Measurements from ENCODE around the gene NLRC3.

The NLRC3 gene

DNA sequence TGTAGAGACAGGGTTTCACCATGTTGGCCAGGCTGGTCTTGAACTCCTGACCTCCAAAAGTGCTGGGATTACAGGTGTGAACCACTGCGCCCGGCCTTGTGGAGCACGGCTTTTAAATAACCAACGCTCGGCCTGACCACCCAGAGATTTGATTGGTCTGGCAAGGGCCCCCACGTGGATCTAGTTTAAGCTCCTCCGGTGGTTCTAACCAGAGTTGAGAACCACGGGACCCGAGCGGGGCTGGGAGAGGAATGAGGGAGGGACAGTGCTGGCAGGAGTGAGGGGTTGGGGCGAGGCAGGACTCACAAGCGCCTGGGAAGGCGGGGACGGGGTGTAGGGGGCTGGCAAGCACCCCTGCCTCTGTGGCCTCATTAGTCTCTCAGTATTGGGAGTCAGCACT is 3.0 kb downstream of the NLRC3 start:
- Histone ChIP-seq H3K9me3 (ENCODE audit: control insufficient read depth, insufficient read depth, low read length) (peaks cover 4% of the 10 kb centered on the region), H3K27me3 (ENCODE audit: control insufficient read depth, insufficient read depth, low read length) (no peaks in the 10 kb centered on the region), H3K4me3 (ENCODE audit: low read depth, low read length) (no peak overlapping the region), H3K36me3 (ENCODE audit: control insufficient read depth, insufficient read depth, low read length) (no peaks in the 10 kb centered on the region), H3K4me1 (ENCODE audit: control insufficient read depth, insufficient read depth, low read length) (no peaks in the 10 kb centered on the region), H3K9ac (ENCODE audit: low read depth, low read length) (no peak overlapping the region)

DNA sequence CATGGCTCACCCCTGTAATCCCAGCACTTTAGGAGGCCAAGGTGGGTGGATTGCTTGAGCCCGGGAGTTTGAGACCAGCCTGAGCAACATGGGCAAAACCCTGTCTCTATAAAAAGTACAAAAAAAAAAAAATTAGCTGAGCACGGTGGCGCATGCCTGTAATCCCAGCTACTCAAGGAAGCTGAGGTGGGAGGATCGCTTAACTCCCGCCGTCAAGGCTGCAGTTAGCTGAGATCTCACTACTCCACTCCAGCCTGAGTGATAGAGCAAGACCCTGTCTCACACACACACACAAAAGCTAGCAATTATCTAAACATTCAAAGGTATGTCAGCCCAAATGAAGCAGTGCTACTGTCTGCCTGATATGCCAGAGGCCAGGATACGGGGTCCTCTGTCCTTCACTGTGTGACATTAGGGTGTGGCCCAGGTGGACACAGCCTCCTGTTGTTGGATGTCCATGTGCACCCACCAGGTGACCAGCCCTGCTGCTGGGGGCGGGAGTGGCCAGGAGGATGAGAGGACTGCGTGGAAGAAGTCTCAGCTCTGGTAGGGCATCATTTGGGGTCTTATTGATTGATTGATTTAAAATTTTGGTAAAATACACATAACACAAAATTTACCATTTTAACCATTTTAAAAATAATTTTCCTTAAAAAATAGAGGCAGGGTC is 3.9 kb downstream of the NLRC3 start:
- H3K9me3 ChIP-seq (ENCODE audit: control insufficient read depth, insufficient read depth, low read length): peaks cover 4% of the 10 kb centered on the region
- no peaks in the 10 kb centered on the region for H3K4me1 ChIP-seq (ENCODE audit: control insufficient read depth, insufficient read depth, low read length)
- H3K9ac ChIP-seq (ENCODE audit: low read depth, low read length): no peak overlapping the region
- H3K4me3 ChIP-seq (ENCODE audit: low read depth, low read length): no peak overlapping the region
- H3K27me3 ChIP-seq (ENCODE audit: control insufficient read depth, insufficient read depth, low read length): no peaks in the 10 kb centered on the region
- no peaks in the 10 kb centered on the region for H3K36me3 ChIP-seq (ENCODE audit: control insufficient read depth, insufficient read depth, low read length)

- Histone ChIP-seq H3K9ac (ENCODE audit: low read depth, low read length) (no peak overlapping the region), H3K4me3 (ENCODE audit: low read depth, low read length) (no peak overlapping the region), H3K27me3 (ENCODE audit: control insufficient read depth, insufficient read depth, low read length) (no peaks in the 10 kb centered on the region), H3K36me3 (ENCODE audit: control insufficient read depth, insufficient read depth, low read length) (no peaks in the 10 kb centered on the region), H3K4me1 (ENCODE audit: control insufficient read depth, insufficient read depth, low read length) (no peaks in the 10 kb centered on the region), H3K9me3 (ENCODE audit: control insufficient read depth, insufficient read depth, low read length) (peaks cover 4% of the 10 kb centered on the region)
Measured at GRCh38 chr16:3570420-3571062, 6.7 kb downstream of the NLRC3 start.

DNA sequence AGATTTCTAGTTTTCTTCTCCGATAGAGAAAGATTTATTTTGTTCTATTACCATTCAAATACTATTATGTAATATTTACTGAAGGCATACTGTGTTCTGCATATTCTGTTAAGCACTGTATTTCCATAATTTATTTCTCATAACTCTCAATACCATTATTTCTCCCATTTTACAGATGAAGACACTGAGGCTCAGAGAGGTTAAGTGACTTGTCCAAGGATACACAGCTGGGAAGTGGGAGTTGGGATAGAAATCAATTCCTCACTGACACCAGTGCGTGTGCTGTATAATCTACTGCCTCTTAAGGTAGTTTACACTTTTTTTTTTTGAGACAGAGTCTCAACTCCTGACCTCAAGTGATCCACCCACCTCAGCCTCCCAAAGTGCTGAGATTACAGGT is 7.4 kb downstream of the NLRC3 start:
- no peaks in the 10 kb centered on the region for H3K36me3 ChIP-seq (ENCODE audit: control insufficient read depth, insufficient read depth, low read length)
- no peaks in the 10 kb centered on the region for H3K4me1 ChIP-seq (ENCODE audit: control insufficient read depth, insufficient read depth, low read length)
- H3K9ac ChIP-seq (ENCODE audit: low read depth, low read length): no peak overlapping the region

GRCh38 chr16:3566990-3567389 is 10.2 kb downstream of the NLRC3 start:
- no peaks in the 10 kb centered on the region for H3K27me3 ChIP-seq (ENCODE audit: control insufficient read depth, insufficient read depth, low read length)
- H3K9me3 ChIP-seq (ENCODE audit: control insufficient read depth, insufficient read depth, low read length): peaks cover 4% of the 10 kb centered on the region
- no peaks in the 10 kb centered on the region for H3K36me3 ChIP-seq (ENCODE audit: control insufficient read depth, insufficient read depth, low read length)
- H3K4me3 ChIP-seq (ENCODE audit: low read depth, low read length): no peak overlapping the region
- no peak overlapping the region for H3K9ac ChIP-seq (ENCODE audit: low read depth, low read length)
- H3K4me1 ChIP-seq (ENCODE audit: control insufficient read depth, insufficient read depth, low read length): no peaks in the 10 kb centered on the region

More for the DNA sequence above, 7.4 kb downstream of the NLRC3 start:
- no peak overlapping the region for H3K4me3 ChIP-seq (ENCODE audit: low read depth, low read length)
- peaks cover 4% of the 10 kb centered on the region for H3K9me3 ChIP-seq (ENCODE audit: control insufficient read depth, insufficient read depth, low read length)
- no peaks in the 10 kb centered on the region for H3K27me3 ChIP-seq (ENCODE audit: control insufficient read depth, insufficient read depth, low read length)

GRCh38 chr16:3564889-3565141 is 12.4 kb downstream of the NLRC3 start:
- Histone ChIP-seq H3K9ac (ENCODE audit: low read depth, low read length) (no peak overlapping the region), H3K4me3 (ENCODE audit: low read depth, low read length) (no peak overlapping the region), H3K4me1 (ENCODE audit: control insufficient read depth, insufficient read depth, low read length) (no peaks in the 10 kb centered on the region), H3K27me3 (ENCODE audit: control insufficient read depth, insufficient read depth, low read length) (no peaks in the 10 kb centered on the region), H3K36me3 (ENCODE audit: control insufficient read depth, insufficient read depth, low read length) (no peaks in the 10 kb centered on the region), H3K9me3 (ENCODE audit: control insufficient read depth, insufficient read depth, low read length) (no peaks in the 10 kb centered on the region)

GRCh38 chr16:3564130-3564888 is 12.9 kb downstream of the NLRC3 start:
- Histone ChIP-seq H3K36me3 (ENCODE audit: control insufficient read depth, insufficient read depth, low read length) (no peaks in the 10 kb centered on the region), H3K9ac (ENCODE audit: low read depth, low read length) (no peak overlapping the region), H3K9me3 (ENCODE audit: control insufficient read depth, insufficient read depth, low read length) (no peaks in the 10 kb centered on the region), H3K4me3 (ENCODE audit: low read depth, low read length) (no peak overlapping the region), H3K27me3 (ENCODE audit: control insufficient read depth, insufficient read depth, low read length) (no peaks in the 10 kb centered on the region), H3K4me1 (ENCODE audit: control insufficient read depth, insufficient read depth, low read length) (no peaks in the 10 kb centered on the region)

DNA sequence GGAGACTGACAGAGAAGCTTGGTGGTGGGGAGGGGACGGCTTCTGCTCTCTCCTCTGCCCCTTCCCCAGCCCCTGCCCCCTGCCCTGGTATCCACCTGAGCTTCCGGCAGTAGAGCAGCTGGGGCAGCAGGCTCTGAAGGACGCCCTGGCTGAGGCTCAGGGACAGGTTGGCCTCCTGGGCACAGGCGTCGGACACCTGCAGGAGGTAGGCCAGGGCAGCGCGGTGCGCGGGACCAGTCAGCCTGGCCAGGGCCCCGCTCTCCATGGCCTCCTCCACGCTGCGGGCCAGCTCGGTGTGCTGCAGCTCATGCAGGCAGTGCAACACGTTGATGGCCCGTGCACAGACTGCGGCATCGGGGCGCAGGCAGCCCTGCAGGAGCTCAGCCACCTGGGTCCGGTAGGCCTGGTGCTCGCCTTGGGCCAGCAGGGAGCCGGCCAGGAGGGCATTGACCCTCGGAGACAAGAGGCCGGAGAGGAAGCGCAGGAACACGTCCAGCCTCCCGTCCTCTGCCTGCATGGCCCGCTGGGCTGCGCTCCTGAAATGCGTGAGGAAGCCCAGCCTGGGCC is 14.2 kb downstream of the NLRC3 start:
- H3K4me3 ChIP-seq (ENCODE audit: low read depth, low read length): no peak overlapping the region
- H3K9me3 ChIP-seq (ENCODE audit: control insufficient read depth, insufficient read depth, low read length): no peaks in the 10 kb centered on the region
- no peaks in the 10 kb centered on the region for H3K36me3 ChIP-seq (ENCODE audit: control insufficient read depth, insufficient read depth, low read length)
- H3K4me1 ChIP-seq (ENCODE audit: control insufficient read depth, insufficient read depth, low read length): no peaks in the 10 kb centered on the region
- H3K9ac ChIP-seq (ENCODE audit: low read depth, low read length): no peak overlapping the region
- no peaks in the 10 kb centered on the region for H3K27me3 ChIP-seq (ENCODE audit: control insufficient read depth, insufficient read depth, low read length)

- no peaks in the 10 kb centered on the region for H3K4me1 ChIP-seq (ENCODE audit: control insufficient read depth, insufficient read depth, low read length)
- H3K9ac ChIP-seq (ENCODE audit: low read depth, low read length): no peak overlapping the region
- H3K36me3 ChIP-seq (ENCODE audit: control insufficient read depth, insufficient read depth, low read length): no peaks in the 10 kb centered on the region
- no peaks in the 10 kb centered on the region for H3K9me3 ChIP-seq (ENCODE audit: control insufficient read depth, insufficient read depth, low read length)
- H3K27me3 ChIP-seq (ENCODE audit: control insufficient read depth, insufficient read depth, low read length): no peaks in the 10 kb centered on the region
- H3K4me3 ChIP-seq (ENCODE audit: low read depth, low read length): no peak overlapping the region
Measured at GRCh38 chr16:3561626-3562025, 15.6 kb downstream of the NLRC3 start.

- no peak overlapping the region for H3K4me3 ChIP-seq (ENCODE audit: low read depth, low read length)
- no peak overlapping the region for H3K9ac ChIP-seq (ENCODE audit: low read depth, low read length)
- H3K4me1 ChIP-seq (ENCODE audit: control insufficient read depth, insufficient read depth, low read length): peaks cover 15% of the 10 kb centered on the region
- H3K27me3 ChIP-seq (ENCODE audit: control insufficient read depth, insufficient read depth, low read length): peaks cover 15% of the 10 kb centered on the region
- H3K9me3 ChIP-seq (ENCODE audit: control insufficient read depth, insufficient read depth, low read length): no peaks in the 10 kb centered on the region
- H3K36me3 ChIP-seq (ENCODE audit: control insufficient read depth, insufficient read depth, low read length): no peaks in the 10 kb centered on the region
Measured at GRCh38 chr16:3554351-3554928, 22.8 kb downstream of the NLRC3 start.

DNA sequence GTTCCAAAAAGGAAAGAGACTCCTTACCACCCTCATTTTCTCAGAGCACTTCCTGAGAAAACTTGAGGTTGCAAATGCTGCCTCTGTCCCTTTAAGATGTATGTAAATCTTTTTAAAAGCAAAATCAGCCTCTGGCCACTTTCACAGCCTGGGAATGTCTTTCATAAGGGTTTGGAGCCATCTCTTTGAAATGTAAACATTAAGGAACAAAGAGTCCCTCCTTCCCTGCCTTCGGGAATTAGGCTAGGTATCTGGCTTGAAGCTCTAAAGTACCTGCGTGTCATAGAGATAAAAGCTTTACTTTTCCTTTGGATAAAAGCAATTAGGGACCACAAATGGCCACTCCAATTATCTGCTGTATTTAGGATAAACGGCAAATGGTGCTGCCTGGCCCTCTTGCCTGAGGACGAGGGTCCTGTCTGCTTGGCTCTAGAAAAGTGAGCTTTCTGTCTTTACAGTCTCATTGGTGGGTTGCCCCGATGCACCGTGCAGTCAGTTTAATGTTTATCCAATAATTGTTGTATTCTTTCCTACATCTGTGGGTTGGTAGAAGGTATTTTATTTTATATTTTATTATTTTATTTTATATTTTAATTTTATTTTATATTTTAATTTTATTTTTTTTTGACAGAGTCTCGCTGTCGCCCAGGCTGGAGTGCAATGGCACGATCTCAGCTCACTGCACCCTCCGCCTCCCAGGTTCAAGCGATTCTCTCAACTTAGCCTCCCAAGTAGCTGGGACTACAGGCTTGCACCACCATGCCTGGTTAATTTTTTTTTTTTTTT is 23.9 kb downstream of the NLRC3 start:
- Histone ChIP-seq H3K9me3 (ENCODE audit: control insufficient read depth, insufficient read depth, low read length) (no peaks in the 10 kb centered on the region), H3K36me3 (ENCODE audit: control insufficient read depth, insufficient read depth, low read length) (peaks cover under 1% of the 10 kb centered on the region), H3K4me1 (ENCODE audit: control insufficient read depth, insufficient read depth, low read length) (peaks cover 15% of the 10 kb centered on the region), H3K9ac (ENCODE audit: low read depth, low read length) (no peak overlapping the region), H3K4me3 (ENCODE audit: low read depth, low read length) (peak overlapping the region; percentile 0), H3K27me3 (ENCODE audit: control insufficient read depth, insufficient read depth, low read length) (peaks cover 15% of the 10 kb centered on the region)
